Esophagus muscularis mucosa (tissue), 3 donors: ENCODE measurements around the gene EPHB1.

Experiments used
- POLR2A ChIP-seq: fragments of 450-650 bp; IDR thresholded peaks from one replicate; pipeline ENCODE4 v1.6.1; 2017; ENCODE audit warnings: antibody characterized with exemption, moderate library complexity, mild to moderate bottlenecking, low read depth
- POLR2AphosphoS5 ChIP-seq, 2 donors: sonication (generic); formaldehyde crosslinking; IDR thresholded peaks; one replicate each; pipeline ENCODE4 v1.6.1; 2017; ENCODE audit warnings: antibody characterized with exemption in 2 of 2
- TF ChIP-seq, protein P1 (sequence below), 3 experiments: fragments of 200-600 bp in 2 of 3; fragments of 450-650 bp in 1 of 3; sonication (generic) in 2 of 3; IDR thresholded peaks; one replicate each; pipeline ENCODE4 v1.5.1; 2017 to 2019; ENCODE audit warnings: antibody characterized with exemption in 3 of 3, mild to moderate bottlenecking in 2 of 3, moderate library complexity in 1 of 3

- TF ChIP-seq POLR2A: no peak
- TF ChIP-seq, protein P1, sequence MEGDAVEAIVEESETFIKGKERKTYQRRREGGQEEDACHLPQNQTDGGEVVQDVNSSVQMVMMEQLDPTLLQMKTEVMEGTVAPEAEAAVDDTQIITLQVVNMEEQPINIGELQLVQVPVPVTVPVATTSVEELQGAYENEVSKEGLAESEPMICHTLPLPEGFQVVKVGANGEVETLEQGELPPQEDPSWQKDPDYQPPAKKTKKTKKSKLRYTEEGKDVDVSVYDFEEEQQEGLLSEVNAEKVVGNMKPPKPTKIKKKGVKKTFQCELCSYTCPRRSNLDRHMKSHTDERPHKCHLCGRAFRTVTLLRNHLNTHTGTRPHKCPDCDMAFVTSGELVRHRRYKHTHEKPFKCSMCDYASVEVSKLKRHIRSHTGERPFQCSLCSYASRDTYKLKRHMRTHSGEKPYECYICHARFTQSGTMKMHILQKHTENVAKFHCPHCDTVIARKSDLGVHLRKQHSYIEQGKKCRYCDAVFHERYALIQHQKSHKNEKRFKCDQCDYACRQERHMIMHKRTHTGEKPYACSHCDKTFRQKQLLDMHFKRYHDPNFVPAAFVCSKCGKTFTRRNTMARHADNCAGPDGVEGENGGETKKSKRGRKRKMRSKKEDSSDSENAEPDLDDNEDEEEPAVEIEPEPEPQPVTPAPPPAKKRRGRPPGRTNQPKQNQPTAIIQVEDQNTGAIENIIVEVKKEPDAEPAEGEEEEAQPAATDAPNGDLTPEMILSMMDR (IDR thresholded peaks at IDR 0.05): no peak
- no peak for TF ChIP-seq POLR2AphosphoS5 (IDR thresholded peaks at IDR 0.05)
These were observed 304.8 kb downstream of the EPHB1 start for GRCh38 chr3:135099734-135100355.
